ENCODE results near the gene HBA2. TPM values are rescaled to one million over a fixed set of nuclear protein-coding genes. Genes with fewer than 3 reads are reported as not detected.
"Not testable (repeated sequence)": the region's sequence is repeated elsewhere in the genome, so short reads cannot be mapped to it uniquely, and the experiment has no call there.

HBA2 gene
- total RNA-seq, 2 donors from 2014 or later: 3.5 to 64.9 TPM

DNA sequence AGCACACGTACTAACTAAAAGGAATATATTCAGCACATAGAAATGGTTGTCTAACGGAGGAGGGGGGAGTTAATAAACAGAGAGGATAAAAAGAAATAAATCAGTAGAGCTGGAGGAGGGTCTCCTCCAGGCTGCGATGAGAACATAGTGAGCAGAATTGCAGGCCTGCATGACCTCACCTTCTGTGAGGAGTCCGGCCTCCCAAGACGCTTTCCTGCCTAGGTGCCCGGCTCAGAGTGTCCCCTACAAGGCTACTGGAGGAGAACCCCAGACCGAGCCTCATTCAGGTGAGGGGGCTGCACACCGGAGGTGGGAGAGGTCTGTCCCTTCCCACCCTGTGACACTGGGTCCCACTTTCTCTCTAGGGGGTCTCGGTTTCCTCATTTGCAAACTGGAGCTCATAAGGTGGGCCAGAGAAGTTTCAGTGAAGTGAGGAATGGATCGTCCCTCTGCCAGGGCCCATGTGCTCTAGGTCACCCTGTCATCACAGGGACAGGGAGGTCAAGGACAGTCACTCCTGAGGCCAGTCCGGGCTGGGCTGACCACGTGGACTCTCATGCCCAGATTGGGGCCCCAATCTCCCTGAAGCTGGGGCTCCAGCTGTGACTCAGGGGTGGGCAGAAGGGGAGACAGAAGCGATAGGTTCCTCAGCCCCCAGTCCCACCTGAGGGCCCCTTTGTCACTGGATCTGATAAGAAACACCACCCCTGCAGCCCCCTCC is 10.2 kb upstream of the HBA2 start:
- no peak overlapping the region for H3K9ac ChIP-seq (ENCODE audit: low read depth in 2 of 2, low read length in 2 of 2)

GRCh38 chr16:163139-163538 is 9.5 kb upstream of the HBA2 start:
- DNase-seq; H3K9me3 ChIP-seq; H3K4me3 ChIP-seq; intact Hi-C loops (cut with DNase I); H3K9ac ChIP-seq (ENCODE audit: low read depth in 2 of 2, low read length in 2 of 2); H3K36me3 ChIP-seq; H3K4me1 ChIP-seq; H3K27ac ChIP-seq: not testable (repeated sequence)
- H3K27me3 ChIP-seq: peaks cover 32% of the 10 kb centered on the region

More for the DNA sequence above, 10.2 kb upstream of the HBA2 start:
- H3K9me3 ChIP-seq: no peaks in the 10 kb centered on the region
- intact Hi-C loops (cut with DNase I): no loop called here
- no peak for DNase-seq
- TF ChIP-seq CTCF (IDR thresholded peaks at IDR 0.05): no peak
- H3K27me3 ChIP-seq: peaks cover 25% of the 10 kb centered on the region
- no peak overlapping the region for H3K4me3 ChIP-seq
- H3K4me1 ChIP-seq: no peaks in the 10 kb centered on the region
- H3K36me3 ChIP-seq: no peaks in the 10 kb centered on the region
- H3K27ac ChIP-seq: no peak overlapping the region

- H3K4me3 ChIP-seq; intact Hi-C loops (cut with DNase I); H3K9ac ChIP-seq (ENCODE audit: low read depth in 2 of 2, low read length in 2 of 2); H3K4me1 ChIP-seq; H3K9me3 ChIP-seq; DNase-seq; H3K27ac ChIP-seq; H3K36me3 ChIP-seq: not testable (repeated sequence)
- H3K27me3 ChIP-seq: peaks cover 35% of the 10 kb centered on the region
Measured at GRCh38 chr16:163696-164095, 9.0 kb upstream of the HBA2 start.

GRCh38 chr16:164134-164823 is 8.4 kb upstream of the HBA2 start:
- H3K4me3 ChIP-seq; DNase-seq; H3K36me3 ChIP-seq; H3K4me1 ChIP-seq; H3K27ac ChIP-seq; intact Hi-C loops (cut with DNase I); H3K9ac ChIP-seq (ENCODE audit: low read depth in 2 of 2, low read length in 2 of 2); H3K9me3 ChIP-seq: not testable (repeated sequence)
- H3K27me3 ChIP-seq: peaks cover 35% of the 10 kb centered on the region

GRCh38 chr16:164827-165538 is 7.7 kb upstream of the HBA2 start:
- Histone ChIP-seq H3K9ac (ENCODE audit: low read depth in 2 of 2, low read length in 2 of 2) (no peak overlapping the region), H3K36me3 (no peaks in the 10 kb centered on the region), H3K27me3 (peaks cover 35% of the 10 kb centered on the region), H3K27ac (no peak overlapping the region), H3K4me1 (no peaks in the 10 kb centered on the region), H3K4me3 (no peak overlapping the region), H3K9me3 (no peaks in the 10 kb centered on the region)
- no peak for DNase-seq
- TF ChIP-seq CTCF (IDR thresholded peaks at IDR 0.05): no peak
- intact Hi-C loops (cut with DNase I): no loop called here

DNA sequence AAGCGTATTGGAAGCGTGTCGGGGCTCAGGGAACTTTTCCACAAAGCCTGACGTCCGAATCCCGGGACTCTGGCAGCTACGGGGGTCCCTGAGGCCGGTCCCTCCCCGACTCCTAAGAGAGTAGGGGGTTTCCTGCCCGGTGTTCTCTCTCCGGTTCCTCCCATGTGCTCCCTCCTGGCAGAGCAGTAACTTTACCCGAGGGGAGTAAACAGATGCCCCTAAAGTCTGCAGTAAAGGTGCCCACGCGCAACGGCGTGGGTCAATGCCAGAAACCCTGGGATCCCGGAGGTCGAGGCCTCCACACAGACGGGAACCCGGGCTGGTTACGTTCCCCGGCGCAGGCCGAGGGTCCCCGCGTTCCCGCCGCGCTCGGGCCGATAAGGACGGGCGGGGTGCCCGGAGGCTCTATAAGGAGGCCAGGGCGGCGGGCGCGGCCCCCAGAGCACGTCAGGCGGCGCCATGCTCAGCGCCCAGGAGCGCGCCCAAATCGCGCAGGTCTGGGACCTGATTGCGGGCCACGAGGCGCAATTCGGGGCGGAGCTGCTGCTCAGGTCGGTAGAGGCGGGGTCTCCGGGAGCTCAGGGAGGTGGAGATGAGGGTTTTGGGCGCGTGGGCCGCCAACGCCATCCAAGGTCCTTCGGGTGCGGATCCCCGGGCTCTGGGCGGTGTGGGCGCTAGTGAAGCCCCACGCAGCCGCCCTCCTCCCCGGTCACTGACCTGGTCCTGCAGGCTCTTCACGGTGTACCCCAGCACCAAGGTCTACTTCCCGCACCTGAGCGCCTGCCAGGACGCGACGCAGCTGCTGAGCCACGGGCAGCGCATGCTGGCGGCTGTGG is 6.9 kb upstream of the HBA2 start, which contains the start of gene HBM:
TSS of gene HBM (plus strand) at position 440 of the 836 bp plus-strand sequence. CDS start at position 460, 20 bp downstream.
- TF ChIP-seq CTCF (IDR thresholded peaks at IDR 0.05): no peak
- no peak for DNase-seq
- H3K27ac ChIP-seq: no peak within 1 kb of the TSS
- H3K9me3 ChIP-seq: no peaks in the 10 kb centered on the region
- peaks cover 35% of the 10 kb centered on the region for H3K27me3 ChIP-seq
- H3K4me3 ChIP-seq: no peak within 1 kb of the TSS
- no peaks in the 10 kb centered on the region for H3K36me3 ChIP-seq
- intact Hi-C loops (cut with DNase I): no loop called here
- no peak within 1 kb of the TSS for H3K9ac ChIP-seq (ENCODE audit: low read depth in 2 of 2, low read length in 2 of 2)
- no peaks in the 10 kb centered on the region for H3K4me1 ChIP-seq

Measured in colonic mucosa (tissue), 4 donors.